ENCODE measurements around the gene NDUFB6.
"Not testable (repeated sequence)": the region's sequence is repeated elsewhere in the genome, so short reads cannot be mapped to it uniquely, and the experiment has no call there.

Gene NDUFB6

GRCh38 chr9:32524558-32524891, 48.4 kb downstream of the NDUFB6 start:
- DNase-seq (ENCODE audit: low spot score) = not testable (repeated sequence)

GRCh38 chr9:32523910-32524309, 49.0 kb downstream of the NDUFB6 start:
- no peak for DNase-seq (ENCODE audit: low spot score)

- DNase-seq (ENCODE audit: low spot score) = no peak
Measured at GRCh38 chr9:32518276-32518675, 54.7 kb downstream of the NDUFB6 start.

- DNase-seq (ENCODE audit: low spot score) = no peak
Measured at GRCh38 chr9:32516241-32516640, 56.7 kb downstream of the NDUFB6 start.

GRCh38 chr9:32508728-32509127, 64.2 kb downstream of the NDUFB6 start:
- no peak for DNase-seq (ENCODE audit: low spot score)

- DNase-seq (ENCODE audit: low spot score) = no peak
Measured at GRCh38 chr9:32503008-32503407, 70.0 kb downstream of the NDUFB6 start.
